Measurements from ENCODE around the gene POLR3K. TPM values are rescaled to one million over a fixed set of nuclear protein-coding genes. Genes with fewer than 3 reads are reported as not detected.

POLR3K gene
- total RNA-seq, 1 experiment from 2014 or later, result 22.7 TPM

- no peak for TF ChIP-seq ATF3 (IDR thresholded peaks at IDR 0.05)
- no peak for TF ChIP-seq EZH2phosphoT487 (IDR thresholded peaks at IDR 0.05; ENCODE audit: borderline replicate concordance)
- TF ChIP-seq REST (IDR thresholded peaks at IDR 0.05; ENCODE audit: low read depth), result no peak
- no peak for TF ChIP-seq POLR2AphosphoS5 (IDR thresholded peaks at IDR 0.05; ENCODE audit: low read depth, low read length)
- TF ChIP-seq ZNF274 (IDR thresholded peaks at IDR 0.05; ENCODE audit: low read depth, low read length), result no peak
- TF ChIP-seq TCF7L2 (IDR thresholded peaks at IDR 0.05; ENCODE audit: borderline replicate concordance, extremely low read depth, insufficient read depth, insufficient read length), result no peak
- TF ChIP-seq CBX3 (IDR thresholded peaks at IDR 0.05; ENCODE audit: low read depth), result no peak
- TF ChIP-seq SIN3A (IDR thresholded peaks at IDR 0.05; ENCODE audit: low read depth), result no peak
- TF ChIP-seq ZBTB33 (IDR thresholded peaks at IDR 0.05; ENCODE audit: extremely low read depth, insufficient replicate concordance, low read length), result no peak
- Histone ChIP-seq H4K20me1 (ENCODE audit: insufficient read depth) (no peaks in the 10 kb centered on the region), H3K4me3 (replicated peaks in 1 of 2; ENCODE audit: low read depth in 1 of 2, low read length in 2 of 2) (no peak overlapping the region), H3K27ac (ENCODE audit: low read depth, low read length) (no peak overlapping the region), H3K36me3 (ENCODE audit: control insufficient read depth in 1 of 2, insufficient read depth in 2 of 2, low read length in 2 of 2) (no peaks in the 10 kb centered on the region; a peak in 1 of 4 replicates), H3K9me3 (ENCODE audit: control insufficient read depth in 1 of 2, insufficient read depth in 1 of 2, low read depth in 1 of 2, low read length in 2 of 2) (no peaks in the 10 kb centered on the region), H3K4me1 (ENCODE audit: control insufficient read depth in 1 of 2, insufficient read depth in 2 of 2, low read length in 2 of 2) (peaks cover 0 to 3% of the 10 kb centered on the region in 2 experiments; a peak in 1 of 4 replicates), H2AFZ (ENCODE audit: low read depth, low read length, poor library complexity, severe bottlenecking) (no peak overlapping the region), H3K79me2 (ENCODE audit: insufficient read depth, low read length) (no peaks in the 10 kb centered on the region), H3K9me2 (ENCODE audit: insufficient read depth) (no peaks in the 10 kb centered on the region), H3K9ac (ENCODE audit: low read length) (no peak overlapping the region), H3K27me3 (ENCODE audit: insufficient read depth, low read length) (no peaks in the 10 kb centered on the region), H3K4me2 (ENCODE audit: low read length) (no peak overlapping the region)
- no TSS peak for BruUV-seq (replicated peaks)
- ChIA-PET POLR2A (interaction anchor here (1.3 kb wide), 1 partner anchor 10 kb away, joined by 3 read pairs; the partner anchor contains the start of genes POLR3K and SNRNP25), CTCF (no interaction called here), RAD21 (ENCODE audit: low non-redundant PET in 1 of 2, low total read pairs in 2 of 2, uncharacterized antibody in 2 of 2, unreplicated experiment in 2 of 2) (no interaction called here)
- ATAC-seq (no peak), DNase-seq (ENCODE audit: low read depth, low spot score) (no peak)
- intact Hi-C loops (cut with micrococcal nuclease), result no loop called here
These were observed 9.6 kb upstream of the POLR3K start for GRCh38 chr16:62968-63391.
